OCI-LY1 (cell line): ENCODE data around the gene REC114.
"Not testable (repeated sequence)": the region's sequence is repeated elsewhere in the genome, so short reads cannot be mapped to it uniquely, and the experiment has no call there.

Source experiments
- H2AFZ ChIP-seq: fragments of 200-600 bp; sonication (generic), shearing (Covaris generic); 2 replicates; pipeline ENCODE4 v1.6.0; 2014; ENCODE audit warnings: antibody characterized with exemption, mild to moderate bottlenecking, low read length
- H3F3A ChIP-seq: fragments of 200-600 bp; sonication (generic), shearing (Covaris generic); 2 replicates; pipeline ENCODE4 v1.6.0; 2014; ENCODE audit warnings: mild to moderate bottlenecking, antibody characterized with exemption, low read length, moderate library complexity; ENCODE audit not compliant: insufficient read depth
- H3K27ac ChIP-seq: fragments of 200-600 bp; sonication (generic); 2 replicates; pipeline ENCODE4 v1.5.1; 2014; ENCODE audit warnings: low read length, mixed run types, mild to moderate bottlenecking, low read depth; ENCODE audit not compliant: poor library complexity, severe bottlenecking
- H3K27me3 ChIP-seq: fragments of 200-600 bp; sonication (generic); 2 replicates; pipeline ENCODE4 v1.6.0; 2014; ENCODE audit warnings: antibody characterized with exemption, mild to moderate bottlenecking, low read length, moderate library complexity; ENCODE audit not compliant: insufficient read depth
- H3K36me3 ChIP-seq: fragments of 200-600 bp; sonication (generic); 2 replicates; pipeline ENCODE4 v1.6.1; 2014; ENCODE audit warnings: mild to moderate bottlenecking, antibody characterized with exemption, low read length, moderate library complexity, mixed read lengths; ENCODE audit not compliant: insufficient read depth
- H3K4me1 ChIP-seq: fragments of 200-600 bp; sonication (generic); 2 replicates; pipeline ENCODE4 v1.5.1; 2014; ENCODE audit warnings: mild to moderate bottlenecking, low read length, moderate library complexity; ENCODE audit not compliant: insufficient read depth, severe bottlenecking
- H3K4me2 ChIP-seq: fragments of 200-600 bp; sonication (generic), shearing (Covaris generic); 2 replicates; pipeline ENCODE4 v1.6.1; 2014; ENCODE audit warnings: low read length
- H3K4me3 ChIP-seq: fragments of 200-600 bp; sonication (generic); 2 replicates; pipeline ENCODE4 v1.5.1; 2014; ENCODE audit warnings: low read length, low read depth, mild to moderate bottlenecking, mixed read lengths; ENCODE audit not compliant: poor library complexity, severe bottlenecking
- H3K79me2 ChIP-seq: fragments of 200-600 bp; shearing (Covaris generic); 2 replicates; pipeline ENCODE4 v1.6.1; 2016; ENCODE audit warnings: mixed run types, low read length, mixed read lengths; ENCODE audit not compliant: insufficient read depth
- H3K9ac ChIP-seq: fragments of 200-600 bp; sonication (generic), shearing (Covaris generic); 2 replicates; pipeline ENCODE4 v1.6.1; 2014; ENCODE audit warnings: mild to moderate bottlenecking, low read length, mixed read lengths
- H3K9me2 ChIP-seq: fragments of 200-600 bp; sonication (generic), shearing (Covaris generic); 2 replicates; pipeline ENCODE4 v1.6.1; 2014; ENCODE audit warnings: low read depth, mild to moderate bottlenecking, low read length, mixed read lengths
- H3K9me3 ChIP-seq: fragments of 200-600 bp; shearing (Covaris generic); 2 replicates; pipeline ENCODE4 v1.6.1; 2014; ENCODE audit warnings: low read length, mixed read lengths
- H4K20me1 ChIP-seq: fragments of 200-600 bp; sonication (generic), shearing (Covaris generic); 2 replicates; pipeline ENCODE4 v1.6.0; 2016; ENCODE audit warnings: mild to moderate bottlenecking, low read length; ENCODE audit not compliant: insufficient read depth
- CTCF ChIP-seq: fragments of 200-600 bp; sonication (generic), shearing (Covaris generic); IDR thresholded peaks from 2 replicates; pipeline ENCODE4 v1.5.1; 2017; ENCODE audit warnings: mild to moderate bottlenecking, antibody characterized with exemption, low read length, moderate library complexity, mixed read lengths
- EZH2 ChIP-seq: fragments of 200-600 bp; sonication (generic), shearing (Covaris generic); IDR thresholded peaks from 2 replicates; pipeline ENCODE4 v1.8.0; 2017; ENCODE audit warnings: borderline replicate concordance, mixed run types, mild to moderate bottlenecking, antibody characterized with exemption, low read length, moderate library complexity, mixed read lengths

REC114 gene

GRCh38 chr15:73395671-73396070 lies 47.3 kb upstream of the REC114 start:
- Histone ChIP-seq H3K4me1 (no peaks in the 10 kb centered on the region), H3K9me2 (no peaks in the 10 kb centered on the region), H3F3A (no peaks in the 10 kb centered on the region), H3K36me3 (no peaks in the 10 kb centered on the region), H4K20me1 (no peaks in the 10 kb centered on the region), H3K9ac (no peak overlapping the region), H3K27me3 (no peaks in the 10 kb centered on the region), H3K9me3 (no peaks in the 10 kb centered on the region), H3K79me2 (no peaks in the 10 kb centered on the region), H3K27ac (no peak overlapping the region), H2AFZ (no peak overlapping the region), H3K4me2 (no peak overlapping the region), H3K4me3 (no peak overlapping the region)
- TF ChIP-seq CTCF, result no peak
- no peak for TF ChIP-seq EZH2

- H3F3A ChIP-seq, result no peaks in the 10 kb centered on the region
- H2AFZ ChIP-seq, result no peak overlapping the region
- no peak overlapping the region for H3K27ac ChIP-seq
- H3K9me3 ChIP-seq, result no peaks in the 10 kb centered on the region
- TF ChIP-seq CTCF (no peak), EZH2 (no peak)
- H3K4me3 ChIP-seq, result no peak overlapping the region
- no peaks in the 10 kb centered on the region for H3K36me3 ChIP-seq
- no peak overlapping the region for H3K4me2 ChIP-seq
- no peaks in the 10 kb centered on the region for H3K4me1 ChIP-seq
- H3K27me3 ChIP-seq, result no peaks in the 10 kb centered on the region
- H3K79me2 ChIP-seq, result no peaks in the 10 kb centered on the region
- H4K20me1 ChIP-seq, result no peaks in the 10 kb centered on the region
- no peak overlapping the region for H3K9ac ChIP-seq
- no peaks in the 10 kb centered on the region for H3K9me2 ChIP-seq
Measured at GRCh38 chr15:73397461-73397860, 45.5 kb upstream of the REC114 start.

GRCh38 chr15:73398861-73399260 lies 44.1 kb upstream of the REC114 start:
- H3K79me2 ChIP-seq, result no peaks in the 10 kb centered on the region
- no peak overlapping the region for H3K9ac ChIP-seq
- H3K27me3 ChIP-seq, result no peaks in the 10 kb centered on the region
- no peak overlapping the region for H3K27ac ChIP-seq
- no peaks in the 10 kb centered on the region for H3K4me1 ChIP-seq
- H3K9me2 ChIP-seq, result no peaks in the 10 kb centered on the region
- no peaks in the 10 kb centered on the region for H3F3A ChIP-seq
- no peaks in the 10 kb centered on the region for H3K36me3 ChIP-seq
- no peaks in the 10 kb centered on the region for H4K20me1 ChIP-seq
- H3K4me2 ChIP-seq, result no peak overlapping the region
- no peak overlapping the region for H2AFZ ChIP-seq
- H3K4me3 ChIP-seq, result no peak overlapping the region
- no peak for TF ChIP-seq EZH2
- TF ChIP-seq CTCF, result no peak
- H3K9me3 ChIP-seq, result no peaks in the 10 kb centered on the region

GRCh38 chr15:73400222-73400621 lies 42.7 kb upstream of the REC114 start:
- not testable (repeated sequence) for H3K27me3 ChIP-seq, H4K20me1 ChIP-seq, H3K79me2 ChIP-seq, H2AFZ ChIP-seq, H3K9me3 ChIP-seq, H3K4me1 ChIP-seq, H3K9ac ChIP-seq, H3K36me3 ChIP-seq, H3K4me2 ChIP-seq, H3K9me2 ChIP-seq, H3F3A ChIP-seq, H3K27ac ChIP-seq, H3K4me3 ChIP-seq
